ENCODE data around the gene ATOSB. TPM values are rescaled to one million over a fixed set of nuclear protein-coding genes. Genes with fewer than 3 reads are reported as not detected.

Gene ATOSB
- total and polyA plus RNA-seq, 2 experiments from 2014 or later, result 2.3 to 6.1 TPM

- no peak for TF ChIP-seq JUNB (IDR thresholded peaks at IDR 0.05; ENCODE audit: unreplicated experiment)
- TF ChIP-seq, protein P1, sequence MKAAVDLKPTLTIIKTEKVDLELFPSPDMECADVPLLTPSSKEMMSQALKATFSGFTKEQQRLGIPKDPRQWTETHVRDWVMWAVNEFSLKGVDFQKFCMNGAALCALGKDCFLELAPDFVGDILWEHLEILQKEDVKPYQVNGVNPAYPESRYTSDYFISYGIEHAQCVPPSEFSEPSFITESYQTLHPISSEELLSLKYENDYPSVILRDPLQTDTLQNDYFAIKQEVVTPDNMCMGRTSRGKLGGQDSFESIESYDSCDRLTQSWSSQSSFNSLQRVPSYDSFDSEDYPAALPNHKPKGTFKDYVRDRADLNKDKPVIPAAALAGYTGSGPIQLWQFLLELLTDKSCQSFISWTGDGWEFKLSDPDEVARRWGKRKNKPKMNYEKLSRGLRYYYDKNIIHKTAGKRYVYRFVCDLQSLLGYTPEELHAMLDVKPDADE (IDR thresholded peaks at IDR 0.05), result no peak
- TF ChIP-seq POLR2AphosphoS5 (IDR thresholded peaks at IDR 0.05; ENCODE audit: low read depth), result no peak
- TF ChIP-seq REST (IDR thresholded peaks at IDR 0.05; ENCODE audit: unreplicated experiment), result no peak
- TF ChIP-seq, protein P2, sequence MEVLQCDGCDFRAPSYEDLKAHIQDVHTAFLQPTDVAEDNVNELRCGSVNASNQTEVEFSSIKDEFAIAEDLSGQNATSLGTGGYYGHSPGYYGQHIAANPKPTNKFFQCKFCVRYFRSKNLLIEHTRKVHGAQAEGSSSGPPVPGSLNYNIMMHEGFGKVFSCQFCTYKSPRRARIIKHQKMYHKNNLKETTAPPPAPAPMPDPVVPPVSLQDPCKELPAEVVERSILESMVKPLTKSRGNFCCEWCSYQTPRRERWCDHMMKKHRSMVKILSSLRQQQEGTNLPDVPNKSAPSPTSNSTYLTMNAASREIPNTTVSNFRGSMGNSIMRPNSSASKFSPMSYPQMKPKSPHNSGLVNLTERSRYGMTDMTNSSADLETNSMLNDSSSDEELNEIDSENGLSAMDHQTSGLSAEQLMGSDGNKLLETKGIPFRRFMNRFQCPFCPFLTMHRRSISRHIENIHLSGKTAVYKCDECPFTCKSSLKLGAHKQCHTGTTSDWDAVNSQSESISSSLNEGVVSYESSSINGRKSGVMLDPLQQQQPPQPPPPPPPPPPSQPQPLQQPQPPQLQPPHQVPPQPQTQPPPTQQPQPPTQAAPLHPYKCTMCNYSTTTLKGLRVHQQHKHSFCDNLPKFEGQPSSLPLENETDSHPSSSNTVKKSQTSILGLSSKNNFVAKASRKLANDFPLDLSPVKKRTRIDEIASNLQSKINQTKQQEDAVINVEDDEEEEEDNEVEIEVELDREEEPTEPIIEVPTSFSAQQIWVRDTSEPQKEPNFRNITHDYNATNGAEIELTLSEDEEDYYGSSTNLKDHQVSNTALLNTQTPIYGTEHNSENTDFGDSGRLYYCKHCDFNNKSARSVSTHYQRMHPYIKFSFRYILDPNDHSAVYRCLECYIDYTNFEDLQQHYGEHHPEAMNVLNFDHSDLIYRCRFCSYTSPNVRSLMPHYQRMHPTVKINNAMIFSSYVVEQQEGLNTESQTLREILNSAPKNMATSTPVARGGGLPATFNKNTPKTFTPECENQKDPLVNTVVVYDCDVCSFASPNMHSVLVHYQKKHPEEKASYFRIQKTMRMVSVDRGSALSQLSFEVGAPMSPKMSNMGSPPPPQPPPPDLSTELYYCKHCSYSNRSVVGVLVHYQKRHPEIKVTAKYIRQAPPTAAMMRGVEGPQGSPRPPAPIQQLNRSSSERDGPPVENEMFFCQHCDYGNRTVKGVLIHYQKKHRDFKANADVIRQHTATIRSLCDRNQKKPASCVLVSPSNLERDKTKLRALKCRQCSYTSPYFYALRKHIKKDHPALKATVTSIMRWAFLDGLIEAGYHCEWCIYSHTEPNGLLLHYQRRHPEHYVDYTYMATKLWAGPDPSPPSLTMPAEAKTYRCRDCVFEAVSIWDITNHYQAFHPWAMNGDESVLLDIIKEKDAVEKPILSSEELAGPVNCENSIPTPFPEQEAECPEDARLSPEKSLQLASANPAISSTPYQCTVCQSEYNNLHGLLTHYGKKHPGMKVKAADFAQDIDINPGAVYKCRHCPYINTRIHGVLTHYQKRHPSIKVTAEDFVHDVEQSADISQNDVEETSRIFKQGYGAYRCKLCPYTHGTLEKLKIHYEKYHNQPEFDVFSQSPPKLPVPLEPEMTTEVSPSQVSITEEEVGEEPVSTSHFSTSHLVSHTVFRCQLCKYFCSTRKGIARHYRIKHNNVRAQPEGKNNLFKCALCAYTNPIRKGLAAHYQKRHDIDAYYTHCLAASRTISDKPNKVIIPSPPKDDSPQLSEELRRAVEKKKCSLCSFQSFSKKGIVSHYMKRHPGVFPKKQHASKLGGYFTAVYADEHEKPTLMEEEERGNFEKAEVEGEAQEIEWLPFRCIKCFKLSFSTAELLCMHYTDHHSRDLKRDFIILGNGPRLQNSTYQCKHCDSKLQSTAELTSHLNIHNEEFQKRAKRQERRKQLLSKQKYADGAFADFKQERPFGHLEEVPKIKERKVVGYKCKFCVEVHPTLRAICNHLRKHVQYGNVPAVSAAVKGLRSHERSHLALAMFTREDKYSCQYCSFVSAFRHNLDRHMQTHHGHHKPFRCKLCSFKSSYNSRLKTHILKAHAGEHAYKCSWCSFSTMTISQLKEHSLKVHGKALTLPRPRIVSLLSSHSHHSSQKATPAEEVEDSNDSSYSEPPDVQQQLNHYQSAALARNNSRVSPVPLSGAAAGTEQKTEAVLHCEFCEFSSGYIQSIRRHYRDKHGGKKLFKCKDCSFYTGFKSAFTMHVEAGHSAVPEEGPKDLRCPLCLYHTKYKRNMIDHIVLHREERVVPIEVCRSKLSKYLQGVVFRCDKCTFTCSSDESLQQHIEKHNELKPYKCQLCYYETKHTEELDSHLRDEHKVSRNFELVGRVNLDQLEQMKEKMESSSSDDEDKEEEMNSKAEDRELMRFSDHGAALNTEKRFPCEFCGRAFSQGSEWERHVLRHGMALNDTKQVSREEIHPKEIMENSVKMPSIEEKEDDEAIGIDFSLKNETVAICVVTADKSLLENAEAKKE (CRISPR knock-in tag; IDR thresholded peaks at IDR 0.05), result no peak
- TF ChIP-seq EZH2phosphoT487 (IDR thresholded peaks at IDR 0.05; ENCODE audit: unreplicated experiment), result no peak
- TF ChIP-seq EZH2 (IDR thresholded peaks at IDR 0.05; ENCODE audit: low read depth, unreplicated experiment), result no peak
- TF ChIP-seq NANOG (IDR thresholded peaks at IDR 0.05; ENCODE audit: borderline replicate concordance), result no peak
- no peak for TF ChIP-seq STAT1 (IDR thresholded peaks at IDR 0.05; ENCODE audit: unreplicated experiment)
- TF ChIP-seq CREB1 (CRISPR knock-in tag; IDR thresholded peaks at IDR 0.05; ENCODE audit: low read depth), result no peak
- Histone ChIP-seq H3K27ac (ENCODE audit: low read depth) (peak overlapping the region; percentile 53), H3F3A (replicated peaks; ENCODE audit: low read depth) (peaks cover 7% of the 10 kb centered on the region), H3K4me2 (peak overlapping the region; percentile 50), H3K79me2 (replicated peaks; ENCODE audit: insufficient read depth) (peaks cover 48% of the 10 kb centered on the region), H3K9me2 (ENCODE audit: insufficient read depth) (no peaks in the 10 kb centered on the region), H2AFZ (no peak overlapping the region), H3K27me3 (ENCODE audit: insufficient read depth) (no peaks in the 10 kb centered on the region), H3K4me3 (peak overlapping the region; percentile 37), H3K36me3 (ENCODE audit: insufficient read depth) (peaks cover 8% of the 10 kb centered on the region), H3K4me1 (ENCODE audit: insufficient read depth) (peaks cover 15% of the 10 kb centered on the region), H4K20me1 (replicated peaks; ENCODE audit: insufficient read depth) (peaks cover 31% of the 10 kb centered on the region)
- Mint-ChIP-seq H3K27ac (peak overlapping the region; percentile 97), H3K4me1 (peaks cover 35% of the 10 kb centered on the region), H3K4me3 (peak overlapping the region; percentile 98), H3K36me3 (ENCODE audit: low read depth) (peaks cover 78% of the 10 kb centered on the region), H3K27me3 (ENCODE audit: insufficient read depth, low read depth, poor library complexity) (peaks cover 9% of the 10 kb centered on the region), H3K9me3 (0 out of 3 replicates have a peak, but pooled peaks cover 2% of the 10 kb centered on the region)
- no peak for ATAC-seq
- no peak for DNase-seq (ENCODE audit: low spot score)
Observed at GRCh38 chr9:35073279-35073612, 42.4 kb downstream of the ATOSB start.

Data from GM23338 (cell line).